ENCODE measurements around the gene RHOBTB1.
A peak's percentile ranks its signal among the peaks of the same experiment; 100 is the strongest.

RHOBTB1 gene

DNA sequence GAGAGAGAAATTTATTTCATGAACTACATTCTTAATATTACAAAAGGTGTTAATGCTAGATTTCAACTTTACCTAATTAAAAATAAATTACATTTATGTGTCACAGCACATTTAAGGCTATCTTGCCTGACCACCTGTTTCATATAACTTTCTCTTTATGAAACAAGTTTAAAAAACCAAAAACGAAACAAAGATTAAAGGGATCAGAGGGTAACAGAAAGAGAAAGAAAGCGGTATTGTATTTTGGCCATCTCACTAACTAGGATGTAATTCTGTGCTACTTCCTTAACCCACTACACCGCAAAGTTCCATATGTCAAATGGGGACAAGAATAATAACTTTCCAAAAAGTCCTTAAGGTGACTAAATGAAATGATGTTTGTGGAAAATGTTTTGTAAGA is 6.3 kb upstream of the RHOBTB1 start:
- H3K36me3 ChIP-seq (ENCODE audit: insufficient read depth, low read length), result no peaks in the 10 kb centered on the region
- no peaks in the 10 kb centered on the region for H3F3A ChIP-seq (ENCODE audit: low read depth)
- H3K9me3 ChIP-seq (ENCODE audit: insufficient read depth, low read depth, low read length), result no peaks in the 10 kb centered on the region
- no peak overlapping the region for H3K4me3 ChIP-seq (ENCODE audit: low read length, poor library complexity, severe bottlenecking)
- no peak overlapping the region for H3K4me2 ChIP-seq (ENCODE audit: low read depth, low read length, poor library complexity, severe bottlenecking)
- no peaks in the 10 kb centered on the region for H3K79me2 ChIP-seq (ENCODE audit: insufficient read depth, low read length)
- no peaks in the 10 kb centered on the region for H3K4me1 ChIP-seq (ENCODE audit: insufficient read depth, low read length, poor library complexity, severe bottlenecking)
- H3K9me2 ChIP-seq (replicated peaks; ENCODE audit: low read depth, low read length), result no peaks in the 10 kb centered on the region
- H3K9ac ChIP-seq (ENCODE audit: low read depth, low read length, poor library complexity, severe bottlenecking), result no peak overlapping the region
- TF ChIP-seq CTCF (conservative IDR thresholded peaks at IDR 0.05; ENCODE audit: low read length) (no peak), EZH2phosphoT487 (IDR thresholded peaks at IDR 0.05; ENCODE audit: borderline replicate concordance) (no peak)
- no peak overlapping the region for H2AFZ ChIP-seq (ENCODE audit: low read length)
- no peaks in the 10 kb centered on the region for H3K27me3 ChIP-seq (ENCODE audit: insufficient read depth, low read length, poor library complexity, severe bottlenecking)
- H4K20me1 ChIP-seq (ENCODE audit: insufficient read depth, low read length, poor library complexity, severe bottlenecking), result no peaks in the 10 kb centered on the region

- no peaks in the 10 kb centered on the region for H3F3A ChIP-seq (ENCODE audit: low read depth)
- no peak overlapping the region for H3K9ac ChIP-seq (ENCODE audit: low read depth, low read length, poor library complexity, severe bottlenecking)
- H3K27me3 ChIP-seq (ENCODE audit: insufficient read depth, low read length, poor library complexity, severe bottlenecking), result peaks cover 5% of the 10 kb centered on the region
- H3K9me3 ChIP-seq (ENCODE audit: insufficient read depth, low read depth, low read length), result no peaks in the 10 kb centered on the region
- no peak overlapping the region for H2AFZ ChIP-seq (ENCODE audit: low read length)
- TF ChIP-seq EZH2phosphoT487 (IDR thresholded peaks at IDR 0.05; ENCODE audit: borderline replicate concordance) (no peak), CTCF (conservative IDR thresholded peaks at IDR 0.05; ENCODE audit: low read length) (no peak)
- no peaks in the 10 kb centered on the region for H3K79me2 ChIP-seq (ENCODE audit: insufficient read depth, low read length)
- H4K20me1 ChIP-seq (ENCODE audit: insufficient read depth, low read length, poor library complexity, severe bottlenecking), result no peaks in the 10 kb centered on the region
- H3K4me1 ChIP-seq (ENCODE audit: insufficient read depth, low read length, poor library complexity, severe bottlenecking), result no peaks in the 10 kb centered on the region
- H3K9me2 ChIP-seq (replicated peaks; ENCODE audit: low read depth, low read length), result no peaks in the 10 kb centered on the region
- H3K4me3 ChIP-seq (ENCODE audit: low read length, poor library complexity, severe bottlenecking), result no peak overlapping the region
- H3K36me3 ChIP-seq (ENCODE audit: insufficient read depth, low read length), result no peaks in the 10 kb centered on the region
- no peak overlapping the region for H3K4me2 ChIP-seq (ENCODE audit: low read depth, low read length, poor library complexity, severe bottlenecking)
These were observed 4.9 kb upstream of the RHOBTB1 start for GRCh38 chr10:60948851-60949250.

DNA sequence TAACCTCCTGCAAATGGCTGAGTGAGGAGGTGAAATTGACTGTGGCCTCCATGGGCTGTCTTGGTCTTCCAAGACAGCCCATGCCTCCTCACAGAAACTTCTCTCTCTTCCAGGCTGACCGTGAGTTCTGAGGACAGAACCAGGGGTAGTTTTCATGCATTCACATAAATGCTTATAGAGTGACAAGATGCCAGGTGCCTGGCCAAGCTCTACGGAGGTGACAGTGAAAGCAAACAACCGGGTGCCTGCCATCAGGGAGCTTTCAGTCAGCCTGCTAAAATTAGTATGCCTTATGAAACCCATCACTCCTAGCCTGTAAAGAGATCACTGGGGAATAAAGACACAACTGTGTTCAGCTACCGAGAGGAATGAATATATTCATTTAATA is 919 bp upstream of the RHOBTB1 start:
- TF ChIP-seq EZH2phosphoT487 (IDR thresholded peaks at IDR 0.05; ENCODE audit: borderline replicate concordance) (no peak), CTCF (conservative IDR thresholded peaks at IDR 0.05; ENCODE audit: low read length) (no peak)
- Histone ChIP-seq H3K9me3 (ENCODE audit: insufficient read depth, low read depth, low read length) (no peaks in the 10 kb centered on the region), H3K9me2 (replicated peaks; ENCODE audit: low read depth, low read length) (no peaks in the 10 kb centered on the region), H3F3A (ENCODE audit: low read depth) (no peaks in the 10 kb centered on the region), H3K4me3 (ENCODE audit: low read length, poor library complexity, severe bottlenecking) (peak overlapping the region; percentile 74), H4K20me1 (ENCODE audit: insufficient read depth, low read length, poor library complexity, severe bottlenecking) (no peaks in the 10 kb centered on the region), H3K36me3 (ENCODE audit: insufficient read depth, low read length) (no peaks in the 10 kb centered on the region), H3K79me2 (ENCODE audit: insufficient read depth, low read length) (no peaks in the 10 kb centered on the region), H3K4me2 (ENCODE audit: low read depth, low read length, poor library complexity, severe bottlenecking) (peak overlapping the region; percentile 85), H3K27me3 (ENCODE audit: insufficient read depth, low read length, poor library complexity, severe bottlenecking) (peaks cover 5% of the 10 kb centered on the region), H2AFZ (ENCODE audit: low read length) (peak overlapping the region; percentile 92), H3K4me1 (ENCODE audit: insufficient read depth, low read length, poor library complexity, severe bottlenecking) (peaks cover 9% of the 10 kb centered on the region), H3K9ac (ENCODE audit: low read depth, low read length, poor library complexity, severe bottlenecking) (no peak overlapping the region)

Measured in Loucy (cell line).